GM18951 (cell line): Measurements from ENCODE around the gene CMBL.
"Not testable (repeated sequence)": the region's sequence is repeated elsewhere in the genome, so short reads cannot be mapped to it uniquely, and the experiment has no call there.

Experiments used
- POLR2A ChIP-seq: IDR thresholded peaks from 4 replicates; pipeline ENCODE4 v1.6.1; 2011; ENCODE audit warnings: mild to moderate bottlenecking; ENCODE audit not compliant: insufficient read length, insufficient read depth; ENCODE audit errors: extremely low read depth
- in situ Hi-C: fragments of 300-500 bp; cut with MboI; formaldehyde crosslinking; loops from one replicate; pipeline ENCODE4 v1.12.0; 2022; ENCODE audit warnings: low sequenced_read_pairs, mixed read lengths, inconsistent platforms; ENCODE audit not compliant: unreplicated experiment

CMBL gene

DNA sequence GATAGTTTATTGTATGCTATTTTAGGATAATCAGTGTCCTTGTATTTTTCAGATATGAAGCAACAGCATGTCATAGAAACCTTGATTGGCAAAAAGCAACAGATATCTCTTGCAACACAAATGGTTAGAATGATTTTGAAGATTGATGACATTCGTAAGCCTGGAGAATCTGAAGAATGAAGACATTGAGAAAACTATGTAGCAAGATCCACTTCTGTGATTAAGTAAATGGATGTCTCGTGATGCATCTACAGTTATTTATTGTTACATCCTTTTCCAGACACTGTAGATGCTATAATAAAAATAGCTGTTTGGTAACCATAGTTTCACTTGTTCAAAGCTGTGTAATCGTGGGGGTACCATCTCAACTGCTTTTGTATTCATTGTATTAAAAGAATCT, 43.1 kb downstream of the CMBL start:
- TF ChIP-seq POLR2A, result no peak
- in situ Hi-C loops, result no loop called here

DNA sequence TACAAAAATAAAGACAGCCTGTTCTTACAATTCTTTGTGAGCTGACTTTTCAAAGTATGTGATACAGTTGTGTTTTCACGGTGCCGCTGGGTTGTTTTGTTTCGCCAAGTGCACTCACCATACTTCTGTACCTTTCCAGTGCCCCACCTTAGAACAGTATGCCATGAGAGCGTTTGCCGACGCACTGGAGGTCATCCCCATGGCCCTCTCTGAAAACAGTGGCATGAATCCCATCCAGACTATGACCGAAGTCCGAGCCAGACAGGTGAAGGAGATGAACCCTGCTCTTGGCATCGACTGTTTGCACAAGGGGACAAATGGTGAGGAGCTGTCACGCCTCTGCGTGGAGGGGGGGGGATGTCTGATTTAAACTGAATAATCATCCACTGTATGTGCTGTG, 44.7 kb downstream of the CMBL start:
- in situ Hi-C loops, result no loop called here
- TF ChIP-seq POLR2A, result no peak

DNA sequence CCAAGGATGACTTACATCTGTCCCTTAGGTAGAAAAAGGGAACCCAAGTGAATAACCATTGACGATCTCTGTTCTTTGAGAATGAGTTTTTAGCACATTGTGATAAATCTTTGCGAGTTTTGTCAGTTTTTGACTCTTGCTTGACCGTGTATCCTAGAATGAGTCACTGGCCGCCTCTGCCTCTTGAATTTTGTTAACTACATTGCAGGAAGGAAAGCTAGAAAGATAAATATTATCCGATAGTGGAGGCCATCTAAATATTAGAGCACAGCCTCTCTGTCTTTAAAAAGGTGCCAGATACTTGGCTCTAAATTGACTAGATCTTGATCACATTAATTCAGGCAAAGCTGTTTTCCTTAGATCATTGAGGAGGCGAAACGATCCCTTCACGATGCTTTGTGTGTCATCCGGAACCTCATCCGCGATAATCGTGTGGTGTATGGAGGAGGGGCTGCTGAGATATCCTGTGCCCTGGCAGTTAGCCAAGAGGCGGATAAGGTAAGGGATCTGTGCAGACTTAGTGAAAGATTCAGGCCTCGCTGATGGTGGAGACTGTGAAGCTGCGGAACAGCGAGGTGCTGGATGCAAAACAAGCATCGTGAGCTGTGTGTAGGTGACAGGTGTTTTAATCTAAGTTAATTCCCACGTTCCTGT, 45.5 kb downstream of the CMBL start:
- TF ChIP-seq POLR2A, result no peak
- in situ Hi-C loops, result no loop called here

DNA sequence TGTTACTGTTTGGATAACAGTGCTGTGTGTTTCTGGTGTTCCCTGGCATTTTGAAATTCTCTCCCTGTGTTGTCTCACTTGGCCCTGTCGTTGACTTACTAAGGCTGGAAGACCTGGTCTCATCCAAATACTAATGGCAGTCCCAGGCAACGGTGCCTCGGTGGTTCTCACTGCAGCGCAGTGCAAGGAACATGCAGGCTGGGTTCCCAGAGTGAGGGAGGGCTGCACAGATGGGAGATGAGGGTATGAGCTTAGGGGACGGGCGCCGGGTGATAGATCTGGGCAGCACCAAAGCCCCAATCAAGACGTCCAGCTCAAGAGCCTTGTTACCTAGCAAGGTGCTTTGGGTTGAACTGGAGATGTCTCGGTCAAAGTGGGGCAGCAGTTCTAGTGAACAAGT, 46.6 kb downstream of the CMBL start:
- no peak for TF ChIP-seq POLR2A
- in situ Hi-C loops, result no loop called here

DNA sequence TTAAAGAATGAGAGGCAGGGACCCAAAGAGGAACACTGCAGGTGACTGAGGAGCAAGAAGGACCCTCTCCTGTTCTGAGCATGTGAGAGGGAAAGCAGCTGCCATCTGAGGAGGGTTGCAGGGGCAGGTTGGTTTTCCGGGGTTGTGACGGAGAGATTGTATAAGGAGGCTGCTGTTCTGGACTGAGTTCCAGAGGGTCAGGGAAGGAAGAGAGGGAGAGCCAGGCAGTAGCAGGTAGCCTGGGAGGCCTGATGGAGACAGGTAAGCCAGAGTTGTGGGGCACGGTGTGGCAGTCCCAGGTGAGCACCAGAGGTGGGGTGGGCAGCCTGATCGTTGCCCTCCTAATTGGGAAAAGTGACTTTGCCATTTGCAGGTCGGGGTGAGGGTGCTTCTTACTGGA, 47.8 kb downstream of the CMBL start:
- in situ Hi-C loops, result no loop called here
- TF ChIP-seq POLR2A, result no peak

DNA sequence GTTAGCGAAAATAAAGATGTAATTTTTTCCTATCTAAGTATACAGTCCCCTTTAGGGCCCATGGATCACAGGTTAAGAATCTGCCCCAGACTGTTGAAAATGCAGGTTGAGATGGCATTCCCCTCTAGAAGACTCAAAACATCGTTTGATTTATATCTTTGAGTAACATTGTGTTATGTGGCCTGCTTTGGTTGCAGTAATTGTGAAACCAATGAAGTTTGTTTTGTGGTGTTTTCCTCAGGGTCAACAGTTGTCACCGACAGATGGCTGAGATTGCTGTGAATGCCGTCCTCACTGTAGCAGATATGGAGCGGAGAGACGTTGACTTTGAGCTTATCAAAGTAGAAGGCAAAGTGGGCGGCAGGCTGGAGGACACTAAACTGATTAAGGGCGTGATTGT, 49.8 kb downstream of the CMBL start:
- TF ChIP-seq POLR2A, result no peak
- in situ Hi-C loops, result no loop called here

DNA sequence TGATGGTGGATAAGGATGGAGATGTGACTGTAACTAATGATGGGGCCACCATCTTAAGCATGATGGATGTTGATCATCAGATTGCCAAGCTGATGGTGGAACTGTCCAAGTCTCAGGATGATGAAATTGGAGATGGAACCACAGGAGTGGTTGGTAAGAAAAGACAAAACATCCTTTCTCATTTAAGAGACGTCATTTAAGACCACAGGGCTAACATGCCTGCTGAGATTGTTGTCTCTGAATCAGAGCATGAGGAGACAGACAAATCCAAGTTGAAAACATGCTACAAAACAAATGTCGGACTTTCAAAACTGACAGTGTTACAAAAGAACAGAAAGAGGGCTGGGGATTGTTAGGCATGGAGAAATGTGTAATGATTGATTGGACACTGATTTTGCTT, 53.0 kb downstream of the CMBL start:
- in situ Hi-C loops, result no loop called here
- no peak for TF ChIP-seq POLR2A

DNA sequence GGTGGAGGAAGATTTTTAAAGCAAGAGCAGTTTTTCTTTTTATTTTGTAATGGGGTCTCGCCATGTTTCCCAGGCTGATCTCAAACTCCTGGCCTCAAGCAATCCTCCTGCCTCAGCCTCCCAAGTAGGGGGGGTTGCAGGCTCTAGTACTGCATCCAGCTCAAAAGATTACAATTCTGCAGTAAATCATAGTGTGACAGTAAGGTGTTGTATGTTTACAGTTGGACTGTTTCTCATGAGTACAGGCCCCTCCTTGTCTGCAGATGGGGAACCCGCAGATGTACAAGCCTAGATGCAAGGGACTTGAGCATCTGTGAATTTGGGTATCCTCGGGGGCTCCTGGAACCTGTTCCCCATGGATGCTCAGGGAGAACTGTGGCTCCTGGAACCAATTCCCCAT, 54.3 kb downstream of the CMBL start:
- TF ChIP-seq POLR2A, result no peak
- in situ Hi-C loops, result no loop called here

DNA sequence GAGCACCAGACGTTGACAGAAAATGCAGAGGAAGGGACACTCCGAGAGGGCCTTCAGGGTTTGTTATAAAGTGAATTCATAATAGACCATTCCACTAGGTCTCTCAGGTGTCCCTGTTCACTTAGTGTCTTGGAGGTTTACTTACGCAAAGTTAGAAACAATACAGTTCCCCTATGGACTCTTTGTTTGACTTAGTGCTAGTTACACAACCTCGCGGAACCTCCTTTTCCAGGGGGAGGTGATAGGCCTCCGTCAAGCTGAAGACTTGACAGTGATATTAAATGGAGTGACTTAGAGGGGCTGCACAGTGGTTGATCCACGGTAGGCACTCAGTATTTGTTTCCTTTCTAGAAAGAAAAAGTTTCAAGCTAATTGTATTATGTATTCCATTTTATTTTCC, 56.3 kb downstream of the CMBL start:
- TF ChIP-seq POLR2A, result no peak
- in situ Hi-C loops, result no loop called here

DNA sequence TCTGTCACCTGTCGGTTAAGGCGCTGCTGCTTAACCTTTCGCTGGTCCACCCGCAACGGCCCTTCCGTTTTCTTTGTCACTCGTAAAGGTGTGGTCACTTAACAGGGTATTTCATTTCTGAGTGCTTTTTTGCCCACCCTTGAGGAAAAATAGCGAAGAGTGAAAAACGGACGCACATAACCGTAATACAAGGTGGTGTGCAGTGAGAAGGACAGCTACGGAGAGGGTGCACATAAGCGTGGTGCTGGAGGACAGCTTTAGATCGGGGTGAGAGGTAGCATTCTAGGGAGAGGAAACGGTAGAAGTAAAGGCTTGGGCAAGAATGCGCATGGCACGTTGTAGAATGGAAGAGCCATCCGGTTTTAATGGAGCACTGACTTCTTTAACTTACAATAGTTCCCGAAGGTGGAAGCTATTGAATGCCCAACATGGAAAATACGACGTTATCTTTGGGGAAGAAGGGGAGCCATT, 56.9 kb downstream of the CMBL start:
- in situ Hi-C loops, result no loop called here
- TF ChIP-seq POLR2A, result no peak

DNA sequence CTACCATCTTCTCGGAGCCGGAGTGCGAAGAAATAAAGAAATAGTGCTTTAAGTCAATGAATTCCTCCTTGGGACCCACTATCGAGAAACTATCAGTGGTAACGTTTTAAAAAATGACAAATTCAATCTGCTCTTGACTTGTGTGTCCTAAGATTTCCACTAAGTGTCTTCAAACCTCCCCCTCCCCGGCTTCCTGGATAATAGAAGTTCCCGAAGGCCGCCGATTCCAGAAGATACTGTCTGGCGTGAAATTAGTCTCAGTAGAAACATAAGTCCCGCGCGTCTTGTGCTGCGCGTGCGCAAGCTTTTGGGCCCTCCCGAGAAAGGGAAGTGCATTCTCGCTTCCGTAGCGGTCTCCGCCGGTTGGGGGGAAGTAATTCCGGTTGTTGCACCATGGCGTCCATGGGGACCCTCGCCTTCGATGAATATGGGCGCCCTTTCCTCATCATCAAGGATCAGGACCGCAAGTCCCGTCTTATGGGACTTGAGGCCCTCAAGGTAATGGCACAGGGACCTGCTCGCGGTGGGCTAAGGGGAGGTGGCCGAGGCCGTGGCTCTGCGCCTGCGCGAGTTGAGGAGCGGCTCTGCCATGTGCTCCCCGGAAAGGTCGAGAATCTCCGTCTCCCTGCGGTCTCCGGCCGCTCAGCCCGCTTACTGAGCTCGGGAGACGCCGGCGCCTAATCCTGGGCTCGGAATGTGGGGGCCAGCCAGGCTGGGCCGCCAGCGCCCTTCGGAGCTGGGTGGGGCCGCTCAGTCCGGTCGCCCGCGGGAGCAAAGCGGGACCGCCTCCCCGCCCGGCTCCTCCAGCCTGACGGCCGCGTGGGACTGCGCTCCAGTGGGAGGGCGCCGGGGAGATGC, 57.5 kb downstream of the CMBL start, which contains the start of gene CCT5:
Gene CCT5, plus strand, starts transcription at position 333 of the 858 bp plus-strand sequence. Its CDS starts 61 bp downstream, at position 394.
- in situ Hi-C loops, result no loop called here
- TF ChIP-seq POLR2A, result peak; percentile 87

DNA sequence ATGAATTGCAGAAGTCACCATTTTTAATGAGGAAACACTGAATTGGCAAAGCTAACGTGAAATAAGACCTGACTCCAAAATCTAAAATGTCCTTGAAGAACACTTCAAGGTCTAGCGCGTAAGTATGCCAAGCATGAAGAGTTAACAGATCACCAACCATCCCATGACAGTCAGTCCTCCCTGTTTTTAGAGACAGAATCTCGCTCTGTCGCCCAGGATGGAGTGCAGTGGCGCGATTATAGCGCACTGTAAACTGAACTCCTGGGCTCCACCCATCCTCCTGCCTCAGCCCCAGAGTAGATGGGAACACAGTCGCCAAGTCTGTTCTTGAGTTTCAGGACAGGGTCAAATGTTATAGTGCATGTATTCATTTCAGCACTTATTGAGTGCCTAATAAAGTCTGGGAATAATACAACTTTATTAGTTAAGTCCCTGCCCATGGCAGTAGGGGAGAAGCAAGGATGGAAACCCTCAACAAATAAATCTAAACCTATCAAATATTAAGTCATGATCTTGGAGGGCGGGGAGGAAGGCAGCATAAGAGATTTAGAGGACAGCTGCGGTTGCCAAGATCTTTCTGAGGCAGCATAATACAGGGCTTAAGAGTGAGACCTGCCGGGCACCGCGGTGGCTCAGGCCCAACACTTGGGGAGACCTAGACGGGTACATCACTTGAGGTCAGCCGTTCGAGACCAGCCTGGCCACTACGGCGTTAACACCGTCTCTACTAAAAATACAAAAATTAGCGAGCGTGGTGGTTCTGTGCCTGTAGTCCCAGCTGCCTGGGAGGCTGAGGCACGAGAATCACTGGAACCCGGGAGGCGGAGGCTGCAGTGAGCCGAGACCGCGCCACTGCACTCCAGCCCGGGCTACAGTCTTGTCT, 59.1 kb downstream of the CMBL start:
- in situ Hi-C loops, result no loop called here
- no peak for TF ChIP-seq POLR2A

DNA sequence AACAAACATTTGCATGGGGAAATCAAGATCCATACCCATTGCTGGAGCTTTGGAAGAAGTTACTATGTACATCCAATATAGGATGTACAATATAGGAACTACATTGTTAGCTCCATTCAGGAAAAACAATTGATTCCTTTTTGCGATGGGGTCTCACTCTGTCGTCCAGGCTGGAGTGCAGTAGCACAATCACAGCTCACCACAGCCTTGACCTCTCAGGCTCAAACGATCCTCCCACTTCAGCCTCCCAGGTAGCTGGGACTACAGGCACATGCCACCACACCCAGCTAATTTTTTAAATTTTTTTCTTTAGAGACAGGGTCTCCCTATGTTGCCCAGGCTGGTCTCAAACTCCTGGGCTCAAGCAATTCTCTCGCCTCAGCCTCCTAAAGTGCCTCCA, 60.5 kb downstream of the CMBL start:
- in situ Hi-C loops, result not testable (repeated sequence)
